ENCODE results near the gene MRPS14. TPM values are rescaled to one million over a fixed set of nuclear protein-coding genes. Genes with fewer than 3 reads are reported as not detected.

Gene MRPS14
- total RNA-seq, 2 donors from 2014 or later: 30.3 to 30.9 TPM

GRCh38 chr1:174974711-174975119 is 48.5 kb downstream of the MRPS14 start:
- H3K27ac ChIP-seq (ENCODE audit: low read depth, low read length): no peak overlapping the region
- H3K27me3 Mint-ChIP-seq (ENCODE audit: insufficient read depth): no peaks in the 10 kb centered on the region
- H3K9me3 ChIP-seq (ENCODE audit: control insufficient read depth, low read length): no peaks in the 10 kb centered on the region
- H3K4me3 Mint-ChIP-seq: no peak overlapping the region
- peaks cover 9% of the 10 kb centered on the region for H3K36me3 ChIP-seq (ENCODE audit: control insufficient read depth, insufficient read depth, low read length)
- WGBS, 2 experiments (ENCODE audit: insufficient coverage in 1 of 2, insufficient read length in 1 of 2): 85 to 100% methylated on average over 2 of the region's 2 CpGs
- no peak for DNase-seq
- H3K9ac ChIP-seq (ENCODE audit: extremely low read depth, low read length, poor library complexity, severe bottlenecking): no peak overlapping the region
- H3K27ac Mint-ChIP-seq: no peak overlapping the region
- peaks cover 19% of the 10 kb centered on the region for H3K4me1 ChIP-seq (ENCODE audit: control insufficient read depth, insufficient read depth, low read length)
- H3K4me1 Mint-ChIP-seq: peaks cover 40% of the 10 kb centered on the region
- no peak for TF ChIP-seq CTCF (conservative IDR thresholded peaks at IDR 0.05)
- H3K4me3 ChIP-seq (ENCODE audit: low read length): no peak overlapping the region
- peaks cover 6% of the 10 kb centered on the region for H3K36me3 Mint-ChIP-seq (ENCODE audit: low read depth)
- no peaks in the 10 kb centered on the region for H3K9me3 Mint-ChIP-seq
- no peaks in the 10 kb centered on the region for H3K27me3 ChIP-seq (ENCODE audit: control insufficient read depth, insufficient read depth, low read length, poor library complexity, severe bottlenecking)

GRCh38 chr1:174971902-174972301 is 51.3 kb downstream of the MRPS14 start:
- Mint-ChIP-seq H3K4me1 (peaks cover 43% of the 10 kb centered on the region), H3K4me3 (no peak overlapping the region), H3K27me3 (ENCODE audit: insufficient read depth) (no peaks in the 10 kb centered on the region), H3K27ac (peak overlapping the region; percentile 71), H3K9me3 (no peaks in the 10 kb centered on the region), H3K36me3 (ENCODE audit: low read depth) (peaks cover 6% of the 10 kb centered on the region)
- no peak for DNase-seq
- Histone ChIP-seq H3K27me3 (ENCODE audit: control insufficient read depth, insufficient read depth, low read length, poor library complexity, severe bottlenecking) (no peaks in the 10 kb centered on the region), H3K4me3 (ENCODE audit: low read length) (peak overlapping the region; percentile 12), H3K27ac (ENCODE audit: low read depth, low read length) (no peak overlapping the region), H3K36me3 (ENCODE audit: control insufficient read depth, insufficient read depth, low read length) (no peaks in the 10 kb centered on the region), H3K4me1 (ENCODE audit: control insufficient read depth, insufficient read depth, low read length) (peaks cover 9% of the 10 kb centered on the region), H3K9me3 (ENCODE audit: control insufficient read depth, low read length) (no peaks in the 10 kb centered on the region), H3K9ac (ENCODE audit: extremely low read depth, low read length, poor library complexity, severe bottlenecking) (no peak overlapping the region)
- 23% methylated on average over 2 of the region's 2 CpGs; no CpG with 5 or more reads in 1 of the 2 experiments for WGBS, 2 experiments (ENCODE audit: insufficient coverage in 1 of 2, insufficient read length in 1 of 2)
- TF ChIP-seq CTCF (conservative IDR thresholded peaks at IDR 0.05): no peak

GRCh38 chr1:174971466-174971865 is 51.8 kb downstream of the MRPS14 start:
- Histone ChIP-seq H3K4me3 (ENCODE audit: low read length) (peak overlapping the region; percentile 12), H3K27me3 (ENCODE audit: control insufficient read depth, insufficient read depth, low read length, poor library complexity, severe bottlenecking) (no peaks in the 10 kb centered on the region), H3K27ac (ENCODE audit: low read depth, low read length) (no peak overlapping the region), H3K36me3 (ENCODE audit: control insufficient read depth, insufficient read depth, low read length) (no peaks in the 10 kb centered on the region), H3K9me3 (ENCODE audit: control insufficient read depth, low read length) (no peaks in the 10 kb centered on the region), H3K4me1 (ENCODE audit: control insufficient read depth, insufficient read depth, low read length) (peaks cover 9% of the 10 kb centered on the region), H3K9ac (ENCODE audit: extremely low read depth, low read length, poor library complexity, severe bottlenecking) (no peak overlapping the region)
- Mint-ChIP-seq H3K4me3 (no peak overlapping the region), H3K27ac (peak overlapping the region; percentile 65), H3K27me3 (ENCODE audit: insufficient read depth) (no peaks in the 10 kb centered on the region), H3K36me3 (ENCODE audit: low read depth) (peaks cover 6% of the 10 kb centered on the region), H3K4me1 (peaks cover 40% of the 10 kb centered on the region), H3K9me3 (no peaks in the 10 kb centered on the region)
- DNase-seq: no peak
- TF ChIP-seq CTCF (conservative IDR thresholded peaks at IDR 0.05): no peak
